ENCODE measurements around the gene DOCK3.

GRCh38 chr3:50660386-50660785, 14.3 kb upstream of the DOCK3 start:
- TF ChIP-seq, protein P1, sequence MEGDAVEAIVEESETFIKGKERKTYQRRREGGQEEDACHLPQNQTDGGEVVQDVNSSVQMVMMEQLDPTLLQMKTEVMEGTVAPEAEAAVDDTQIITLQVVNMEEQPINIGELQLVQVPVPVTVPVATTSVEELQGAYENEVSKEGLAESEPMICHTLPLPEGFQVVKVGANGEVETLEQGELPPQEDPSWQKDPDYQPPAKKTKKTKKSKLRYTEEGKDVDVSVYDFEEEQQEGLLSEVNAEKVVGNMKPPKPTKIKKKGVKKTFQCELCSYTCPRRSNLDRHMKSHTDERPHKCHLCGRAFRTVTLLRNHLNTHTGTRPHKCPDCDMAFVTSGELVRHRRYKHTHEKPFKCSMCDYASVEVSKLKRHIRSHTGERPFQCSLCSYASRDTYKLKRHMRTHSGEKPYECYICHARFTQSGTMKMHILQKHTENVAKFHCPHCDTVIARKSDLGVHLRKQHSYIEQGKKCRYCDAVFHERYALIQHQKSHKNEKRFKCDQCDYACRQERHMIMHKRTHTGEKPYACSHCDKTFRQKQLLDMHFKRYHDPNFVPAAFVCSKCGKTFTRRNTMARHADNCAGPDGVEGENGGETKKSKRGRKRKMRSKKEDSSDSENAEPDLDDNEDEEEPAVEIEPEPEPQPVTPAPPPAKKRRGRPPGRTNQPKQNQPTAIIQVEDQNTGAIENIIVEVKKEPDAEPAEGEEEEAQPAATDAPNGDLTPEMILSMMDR (conservative IDR thresholded peaks at IDR 0.05; ENCODE audit: low read depth, low read length), result no peak
- no peak for TF ChIP-seq EZH2 (IDR thresholded peaks at IDR 0.05; ENCODE audit: borderline replicate concordance, low read depth, low read length, poor library complexity, severe bottlenecking)
